CD4-positive, alpha-beta T cell treated with Interleukin-2 at 100 ng/mL for 4 hours (primary cell): ENCODE results near the gene ALKBH4.
"Not testable (repeated sequence)": the region's sequence is repeated elsewhere in the genome, so short reads cannot be mapped to it uniquely, and the experiment has no call there.

Source experiments
- DNase-seq: peaks from one replicate; pipeline ENCODE4 v3.0.0-alpha.2; 2020; ENCODE audit warnings: low spot score

Gene ALKBH4

GRCh38 chr7:102426268-102427018, 38.2 kb downstream of the ALKBH4 start:
- peak; percentile 78 for DNase-seq

- peak; percentile 88 for DNase-seq
These were observed 38.9 kb downstream of the ALKBH4 start for GRCh38 chr7:102425639-102426267.

GRCh38 chr7:102424787-102425218, 39.9 kb downstream of the ALKBH4 start:
- DNase-seq = no peak

DNA sequence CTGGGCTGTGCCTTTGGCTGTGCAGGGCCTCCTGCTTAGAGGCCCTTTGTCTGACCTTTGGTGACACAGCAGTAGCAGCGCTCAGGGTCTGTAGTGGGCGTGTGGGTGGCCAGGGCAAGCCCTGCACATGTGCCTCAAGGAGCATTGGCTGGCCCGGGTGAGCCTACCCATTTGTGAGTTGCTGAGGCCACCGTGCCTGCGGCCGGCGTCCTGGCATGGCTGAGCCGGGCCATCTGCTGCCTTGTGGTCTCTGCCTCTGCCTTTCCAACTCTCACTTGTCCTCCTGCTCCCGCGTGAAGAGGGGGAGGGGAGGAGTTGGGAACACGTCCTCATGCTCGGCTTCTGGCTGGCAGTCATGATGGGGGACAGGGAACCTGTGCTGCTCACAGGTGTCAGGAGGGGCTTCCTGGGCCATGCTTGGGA, 40.5 kb downstream of the ALKBH4 start:
- no peak for DNase-seq

GRCh38 chr7:102421706-102422240, 42.9 kb downstream of the ALKBH4 start:
- DNase-seq = no peak

GRCh38 chr7:102418592-102418991, 46.1 kb downstream of the ALKBH4 start:
- no peak for DNase-seq

- DNase-seq = no peak
These were observed 47.6 kb downstream of the ALKBH4 start for GRCh38 chr7:102417105-102417504.

DNA sequence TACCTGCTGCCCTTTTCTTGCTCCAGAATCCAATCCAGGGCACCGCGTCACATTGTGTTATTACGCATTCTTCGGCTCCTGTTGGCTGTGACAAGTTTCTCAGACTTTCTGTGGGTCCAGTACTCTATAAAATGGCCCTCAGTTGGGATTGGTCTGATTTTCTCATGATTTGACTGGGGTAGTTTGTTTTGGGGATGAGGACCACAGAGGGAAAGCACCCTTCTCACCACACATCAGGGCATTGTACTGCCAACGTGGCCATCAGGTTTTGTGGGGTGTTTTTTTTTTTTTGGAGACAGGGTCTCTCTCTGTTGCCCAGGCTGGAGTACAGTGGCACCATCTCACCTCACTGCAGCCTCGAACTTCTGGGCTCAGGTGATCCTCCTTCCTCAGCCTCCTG, 48.3 kb downstream of the ALKBH4 start:
- no peak for DNase-seq

DNA sequence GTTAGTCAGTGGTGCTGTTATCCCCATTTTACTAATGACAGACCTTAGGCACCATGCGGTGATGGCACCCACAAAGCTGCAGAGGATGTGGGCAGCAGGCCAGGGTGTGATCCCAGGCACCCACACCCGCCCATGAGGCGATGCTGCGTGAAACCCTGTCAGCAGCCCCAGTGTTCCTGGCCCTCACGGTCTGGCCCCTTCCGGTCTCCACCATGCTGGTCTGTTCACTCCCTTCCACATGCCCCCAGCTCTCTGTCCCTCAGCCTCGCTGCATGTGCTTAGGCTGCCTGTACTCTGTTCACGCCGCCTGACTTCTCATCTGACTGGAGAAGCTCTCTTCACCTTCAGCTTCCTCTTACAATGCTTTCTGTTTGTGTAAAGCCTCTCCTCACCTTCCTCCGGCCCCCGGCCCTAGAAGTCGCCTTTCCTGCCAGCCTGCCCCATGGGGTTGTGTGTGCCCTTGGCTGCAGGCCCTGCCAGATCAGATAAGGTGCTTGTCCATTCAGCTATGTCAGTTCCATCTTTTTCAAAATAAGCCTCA, 48.9 kb downstream of the ALKBH4 start:
- peak; percentile 66 for DNase-seq

GRCh38 chr7:102413611-102414010, 51.1 kb downstream of the ALKBH4 start:
- no peak for DNase-seq

- no peak for DNase-seq
These were observed 51.6 kb downstream of the ALKBH4 start for GRCh38 chr7:102413091-102413490.

DNA sequence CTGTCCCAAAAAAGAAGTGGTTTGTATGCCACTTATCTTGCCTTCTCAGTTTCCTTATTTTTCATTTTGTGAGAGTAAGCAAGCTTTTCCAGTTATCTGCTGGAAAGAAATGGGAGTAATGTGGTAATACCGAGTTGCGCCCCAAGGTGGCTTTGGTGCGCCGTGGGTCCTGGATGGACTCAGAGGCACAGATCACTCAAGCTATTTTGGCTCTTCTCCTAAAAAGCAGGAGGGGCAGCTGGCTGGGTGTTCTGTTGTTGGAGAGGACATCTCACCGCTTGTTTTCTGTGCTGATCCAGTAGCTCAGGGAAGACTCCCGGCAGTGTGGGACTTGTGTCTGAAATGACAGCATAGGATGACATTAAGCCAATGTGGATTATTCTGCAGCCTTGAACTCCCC, 52.1 kb downstream of the ALKBH4 start:
- DNase-seq = peak; percentile 53

GRCh38 chr7:102410918-102411317, 53.7 kb downstream of the ALKBH4 start:
- no peak for DNase-seq

DNA sequence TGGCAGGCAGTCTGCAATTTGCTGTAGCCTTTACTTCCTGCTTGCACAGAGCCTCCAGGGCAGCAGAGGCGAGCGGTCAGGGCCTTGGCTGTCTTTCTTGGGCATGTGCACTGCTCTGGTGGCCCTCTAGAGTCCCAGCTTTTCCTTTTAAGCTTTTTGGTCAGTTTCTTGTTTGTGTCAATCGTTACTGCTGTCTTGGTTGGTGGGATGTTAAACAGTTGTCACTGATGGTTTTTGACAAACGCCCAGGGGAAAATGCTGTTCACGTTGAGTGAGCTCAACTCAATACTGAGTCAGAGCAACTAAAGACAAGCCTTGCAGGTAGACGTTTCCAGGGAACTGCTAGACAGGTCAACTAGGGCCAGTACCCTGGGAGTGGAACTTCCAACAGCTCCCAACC, 54.5 kb downstream of the ALKBH4 start:
- DNase-seq = no peak

DNA sequence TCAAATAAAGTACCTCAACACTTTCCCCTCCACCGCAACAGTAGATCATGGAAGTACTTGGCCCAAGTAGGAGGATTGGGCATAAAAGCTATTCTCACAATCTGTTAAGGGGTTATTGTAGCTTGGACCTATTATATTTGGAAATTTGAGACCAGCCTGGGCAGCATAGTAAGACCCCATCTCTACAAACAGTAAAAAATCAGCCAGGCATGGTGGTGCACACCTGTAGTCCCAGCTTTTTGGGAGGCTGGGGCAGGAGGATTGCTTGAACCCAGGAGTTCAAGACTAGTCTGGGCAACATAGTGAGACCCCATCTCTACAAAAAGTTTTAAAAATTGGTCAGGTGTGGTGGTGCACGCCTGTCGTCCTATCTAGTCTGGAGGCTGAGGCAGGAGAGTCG, 55.3 kb downstream of the ALKBH4 start:
- no peak for DNase-seq

DNA sequence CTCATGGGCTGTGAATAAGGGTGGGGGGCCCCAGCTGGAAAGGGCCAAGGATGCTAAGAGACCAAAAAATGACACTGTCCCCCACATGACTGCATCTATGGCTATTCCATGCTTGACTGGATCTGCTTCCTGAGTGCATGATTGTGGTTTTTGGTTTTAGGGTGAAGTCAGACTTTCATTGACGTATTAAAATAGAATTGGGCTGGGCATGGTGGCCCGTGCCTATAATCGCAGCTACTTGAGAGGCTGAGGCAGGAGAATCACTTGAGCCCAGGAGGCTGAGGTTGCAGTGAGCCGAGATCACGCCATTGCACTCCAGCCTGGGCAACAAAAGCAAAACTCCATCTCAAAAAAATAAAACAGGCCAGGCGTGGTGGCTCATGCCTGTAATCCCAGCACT, 56.1 kb downstream of the ALKBH4 start:
- DNase-seq = not testable (repeated sequence)

DNA sequence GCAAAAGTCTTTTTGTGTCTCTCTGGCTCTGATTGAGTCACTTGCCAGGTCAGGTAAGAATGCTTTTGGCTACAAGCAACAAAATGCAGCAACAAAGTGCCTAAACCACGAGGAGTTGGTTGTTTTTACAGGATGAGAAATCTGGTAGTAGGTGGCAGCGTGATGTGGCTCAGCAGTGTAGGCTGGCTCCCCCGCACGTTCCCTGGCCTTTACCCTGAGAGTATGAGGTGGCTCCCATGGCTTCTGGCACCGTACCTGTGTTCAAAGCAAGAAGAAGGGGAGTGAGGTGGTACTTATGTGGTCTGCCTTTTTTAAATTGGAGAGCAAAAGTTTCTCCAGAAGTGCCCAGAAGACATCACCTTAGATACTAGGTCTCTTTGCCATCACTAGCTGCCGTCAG, 56.8 kb downstream of the ALKBH4 start:
- DNase-seq = no peak
